Cardiac septum (tissue), 1 donor: ENCODE measurements around the gene CIRBP. TPM values are rescaled to one million over a fixed set of nuclear protein-coding genes. Genes with fewer than 3 reads are reported as not detected.

ENCODE experiments used
- DNase-seq: peaks from one replicate; pipeline ENCODE4 v3.0.0-alpha.2; 2020; ENCODE audit warnings: low spot score
- intact Hi-C: fragments of 100-400 bp; cut with DNase I; formaldehyde crosslinking; loops from one replicate; pipeline ENCODE4 v1.14.0; 2022
- total RNA-seq: library from RNA; stranded (reverse); fragmentation: NEBNext Ultra II Directional; extraction: Animal tissue kit (Norgen Biotek cat#: 25700); gene quantifications from one replicate; pipeline ENCODE4 v1.2.1, GENCODE V29; 2021
- donor health status: DM: no; HTN: no; CAD: no.

The CIRBP gene
- total RNA-seq, 1 donor from 2014 or later, result 318 TPM

GRCh38 chr19:1229056-1229923 is 39.8 kb upstream of the CIRBP start:
- DNase-seq, result no peak
- intact Hi-C loops, result no loop called here

GRCh38 chr19:1229924-1230782 is 39.0 kb upstream of the CIRBP start:
- no peak for DNase-seq
- intact Hi-C loops, result no loop called here

- no peak for DNase-seq
- intact Hi-C loops, result no loop called here
Observed at GRCh38 chr19:1230783-1231489, 38.2 kb upstream of the CIRBP start.

- DNase-seq, result no peak
- intact Hi-C loops, result no loop called here
Observed at GRCh38 chr19:1231729-1232637, 37.1 kb upstream of the CIRBP start.

- no peak for DNase-seq
- intact Hi-C loops, result no loop called here
Observed at GRCh38 chr19:1232652-1233072, 36.5 kb upstream of the CIRBP start.

- intact Hi-C loops, result no loop called here
- no peak for DNase-seq
Observed at GRCh38 chr19:1233115-1233667, 35.9 kb upstream of the CIRBP start.

GRCh38 chr19:1234051-1234954 is 34.8 kb upstream of the CIRBP start:
- intact Hi-C loops, result no loop called here
- DNase-seq, result no peak

- no peak for DNase-seq
- intact Hi-C loops, result no loop called here
Observed at GRCh38 chr19:1234955-1235380, 34.2 kb upstream of the CIRBP start.

- DNase-seq, result no peak
- intact Hi-C loops, result no loop called here
Observed at GRCh38 chr19:1235625-1236538, 33.2 kb upstream of the CIRBP start.

GRCh38 chr19:1236576-1236975 is 32.6 kb upstream of the CIRBP start:
- DNase-seq, result no peak
- intact Hi-C loops, result no loop called here

GRCh38 chr19:1237027-1237659 is 32.0 kb upstream of the CIRBP start:
- intact Hi-C loops, result no loop called here
- no peak for DNase-seq

GRCh38 chr19:1237754-1238368 is 31.3 kb upstream of the CIRBP start, which contains the start of gene CBARP:
Gene CBARP, minus strand, starts transcription at chr19:1238005. Its CDS starts 1,905 bp downstream, at chr19:1236100.
- intact Hi-C loops, result loop anchor here (2.0 kb wide), 1 partner anchor 17 kb away; no protein-coding TSS in a partner anchor
- no peak for DNase-seq

- DNase-seq, result no peak
- intact Hi-C loops, result loop anchor here (2.0 kb wide), 1 partner anchor 18 kb away; no protein-coding TSS in a partner anchor
Observed at GRCh38 chr19:1238369-1239303, 30.5 kb upstream of the CIRBP start.

GRCh38 chr19:1239420-1239795 is 29.7 kb upstream of the CIRBP start:
- intact Hi-C loops, result loop anchor here (2.0 kb wide), 1 partner anchor 19 kb away; no protein-coding TSS in a partner anchor
- no peak for DNase-seq
